Islet precursor cell (in vitro differentiated cells): ENCODE results near the gene WWOX.
A peak's percentile ranks its signal among the peaks of the same experiment; 100 is the strongest.

Source experiments
- DNase-seq: peaks from one replicate; pipeline ENCODE4 v3.0.0-alpha.2; 2018

WWOX gene

GRCh38 chr16:78985716-78986605 lies 886.5 kb downstream of the WWOX start:
- no peak for DNase-seq

DNA sequence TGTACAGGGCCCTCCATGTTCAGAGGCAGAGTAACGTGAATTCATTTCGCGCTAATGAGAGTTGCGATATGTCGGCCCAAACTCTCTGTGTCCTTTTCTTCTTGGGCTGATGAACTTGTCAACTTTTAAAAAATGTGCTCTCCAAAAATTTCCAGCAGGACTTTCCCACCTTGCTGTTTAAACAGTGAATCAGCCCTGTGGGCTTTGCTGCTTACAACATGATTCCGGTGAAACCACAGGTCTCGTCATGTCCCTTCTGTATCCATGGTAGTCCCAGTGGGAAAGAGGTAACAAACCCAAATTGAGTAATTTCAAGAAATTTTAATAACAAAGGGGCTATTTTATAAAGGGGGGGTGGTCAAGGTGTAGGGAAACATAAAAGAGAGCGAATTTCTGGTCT lies 888.2 kb downstream of the WWOX start:
- no peak for DNase-seq

- no peak for DNase-seq
Measured at GRCh38 chr16:78988361-78988969, 889.0 kb downstream of the WWOX start.

DNA sequence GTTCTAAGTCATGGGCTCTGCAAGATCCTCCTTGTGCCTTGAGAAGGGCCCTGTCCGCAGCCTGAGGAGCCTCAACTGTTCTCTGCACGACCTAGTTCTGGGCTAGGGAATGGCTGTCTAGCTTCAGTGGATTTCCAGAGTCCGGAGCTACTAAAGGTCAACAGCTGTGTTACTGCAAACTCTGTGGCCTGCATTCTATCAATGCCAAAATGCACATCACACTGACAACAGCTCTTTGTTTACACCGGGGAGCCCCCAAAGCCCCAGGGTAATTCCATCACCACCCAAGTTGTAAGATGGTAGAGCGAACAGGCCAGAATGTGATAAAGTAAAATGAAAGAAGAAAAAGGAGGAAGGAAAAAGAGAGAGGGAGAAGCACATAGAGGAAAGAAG lies 890.9 kb downstream of the WWOX start:
- peak; percentile 79 for DNase-seq

DNA sequence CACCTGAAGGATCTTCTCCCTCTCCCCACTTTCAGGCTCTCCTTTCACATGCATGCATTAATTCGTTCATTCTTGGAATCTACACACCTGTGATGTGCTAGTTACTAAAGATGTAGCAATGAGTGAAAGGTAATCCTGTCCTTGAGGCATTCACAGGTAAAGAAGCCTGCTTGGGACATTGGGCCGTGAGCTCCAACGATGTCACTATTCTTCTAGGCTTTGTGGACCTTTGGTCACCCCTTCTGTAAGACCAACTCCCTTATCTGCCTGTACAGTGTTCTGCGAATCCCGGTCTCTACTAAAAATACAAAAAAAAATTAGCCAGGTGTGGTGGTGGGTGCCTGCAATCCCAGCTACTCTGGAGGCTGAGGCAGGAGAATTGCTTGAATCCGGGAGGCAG lies 892.5 kb downstream of the WWOX start:
- DNase-seq: no peak

- DNase-seq: no peak
Measured at GRCh38 chr16:78993346-78993745, 893.9 kb downstream of the WWOX start.

DNA sequence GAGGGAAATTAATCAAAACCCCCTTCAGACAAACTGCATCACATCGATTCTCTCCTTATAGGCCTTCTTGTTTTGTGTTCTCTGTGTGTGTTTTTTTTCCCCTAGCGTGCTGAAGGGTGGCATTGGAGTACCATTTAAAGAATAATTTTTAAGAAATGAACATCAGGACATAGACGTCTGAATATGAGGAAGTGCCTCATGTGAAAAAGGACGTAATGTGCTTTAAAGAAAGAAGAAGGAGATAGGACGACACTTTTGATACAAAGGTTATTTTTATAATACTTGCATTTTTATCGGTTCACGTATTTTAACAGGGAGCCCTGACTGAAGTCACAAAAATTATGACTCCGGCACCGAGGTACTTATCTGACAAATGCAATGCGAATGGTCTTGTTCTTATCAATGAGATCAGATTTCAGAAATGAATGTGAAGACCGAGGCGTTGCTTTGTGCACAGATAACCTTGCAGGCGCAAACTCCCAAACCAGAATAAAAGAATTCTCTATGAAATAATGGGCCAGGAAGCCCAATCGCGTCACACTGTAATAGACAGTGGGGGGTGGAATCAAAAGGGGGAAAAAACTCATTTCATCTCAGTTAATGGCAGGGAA lies 894.8 kb downstream of the WWOX start:
- no peak for DNase-seq

DNA sequence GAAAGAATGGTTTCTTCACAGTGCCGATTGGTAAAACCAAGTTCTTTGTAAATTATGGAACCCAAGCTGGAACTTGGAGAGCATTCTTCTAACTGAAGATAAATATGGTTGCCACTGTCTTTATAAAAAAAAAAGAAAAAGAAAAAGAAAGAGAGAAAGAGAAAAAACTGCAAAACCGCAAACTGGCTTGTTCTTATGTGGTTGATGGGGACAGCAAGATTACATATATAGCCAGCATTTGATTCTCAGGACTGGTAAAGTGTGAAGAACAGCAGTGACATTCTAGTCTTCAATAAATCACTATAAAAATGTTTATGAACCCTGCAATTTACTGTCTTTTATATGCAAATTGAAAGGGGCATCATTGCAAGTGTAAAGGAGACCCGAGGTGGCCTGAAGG lies 896.0 kb downstream of the WWOX start:
- no peak for DNase-seq

DNA sequence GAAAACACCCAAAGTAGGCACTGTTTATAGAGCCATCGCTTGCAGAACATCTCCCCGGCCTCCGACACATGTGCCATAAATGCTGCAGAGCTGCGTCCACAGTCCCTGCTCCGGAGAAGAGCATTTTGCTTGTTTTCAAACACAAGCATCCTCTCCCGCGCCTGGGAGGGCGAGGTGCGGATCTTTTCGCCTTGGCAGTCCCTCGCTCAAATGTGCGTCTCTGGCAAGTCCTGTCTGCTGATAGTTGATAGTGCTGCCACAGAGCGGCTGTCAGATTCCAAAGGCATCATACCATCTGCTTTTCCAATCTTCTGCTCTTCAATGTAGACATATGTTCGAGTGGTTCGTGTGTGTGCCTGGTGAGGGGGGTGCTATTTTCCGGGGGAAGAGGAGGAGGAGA lies 897.3 kb downstream of the WWOX start:
- DNase-seq: no peak

GRCh38 chr16:78998879-78999278 lies 899.4 kb downstream of the WWOX start:
- DNase-seq: no peak

DNA sequence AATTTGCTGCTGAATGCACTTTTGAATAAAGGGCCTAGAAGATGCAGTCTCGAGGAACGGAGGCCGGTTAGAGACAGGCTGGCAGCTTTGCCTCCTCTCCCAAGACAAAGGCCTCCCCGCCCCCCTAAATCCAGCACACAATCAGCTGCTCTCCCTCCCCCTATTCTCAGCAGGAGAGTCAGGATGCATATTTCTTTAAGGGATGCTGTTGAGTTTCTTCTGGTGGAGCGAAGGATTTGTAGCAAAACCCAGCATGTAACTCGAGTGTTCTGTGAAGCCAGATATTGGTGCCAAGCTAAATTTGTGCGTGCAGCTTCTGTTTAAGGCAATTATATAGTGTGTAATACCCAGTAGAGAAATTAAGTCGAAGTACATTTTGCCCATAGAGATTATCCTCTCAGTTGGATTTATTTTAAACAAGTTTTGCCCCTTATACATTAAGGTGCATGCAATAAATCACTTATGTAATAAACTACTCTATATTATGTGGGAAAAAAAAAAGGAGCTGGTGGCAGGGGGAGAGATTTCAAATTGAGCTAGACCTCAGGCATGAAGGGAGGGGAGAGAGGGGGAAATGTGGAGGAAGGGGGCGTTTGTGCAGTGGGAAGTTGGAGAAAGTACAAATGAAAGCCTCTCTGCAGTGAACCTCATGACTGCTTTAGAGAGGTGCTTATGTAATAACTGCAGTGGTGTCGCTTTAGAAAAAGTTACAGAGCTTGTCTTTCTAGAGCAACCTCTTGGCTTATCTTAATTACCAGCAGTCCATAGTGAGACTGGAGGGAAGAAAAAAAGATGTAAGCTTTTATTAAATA lies 901.9 kb downstream of the WWOX start:
- no peak for DNase-seq

DNA sequence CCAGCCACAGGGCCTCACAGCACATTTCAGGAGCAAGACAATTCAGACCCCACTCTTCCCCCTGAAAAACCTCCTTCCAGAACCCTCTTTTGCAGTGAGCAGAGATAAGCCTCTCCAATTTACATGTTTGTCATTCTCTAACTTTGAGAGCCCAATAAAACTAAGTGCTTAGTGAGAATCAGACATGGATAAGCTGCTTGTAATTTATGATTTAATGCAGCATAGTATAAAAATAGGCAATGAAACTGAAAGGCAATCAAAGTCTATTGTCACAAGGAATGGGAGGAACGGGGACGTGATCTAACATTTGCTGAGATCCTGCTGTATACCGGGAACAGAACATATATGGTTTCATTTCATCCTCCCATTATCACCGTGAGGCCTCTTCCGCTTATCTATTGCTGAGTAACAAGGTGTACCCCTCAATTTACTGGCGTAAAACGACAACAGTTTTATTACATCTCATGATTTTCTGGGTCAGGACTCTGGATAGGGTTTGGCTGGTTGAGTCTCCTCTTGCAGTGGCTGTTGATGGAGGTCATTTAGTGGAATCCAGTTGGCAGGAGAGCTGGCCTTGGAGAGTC lies 903.7 kb downstream of the WWOX start:
- no peak for DNase-seq

DNA sequence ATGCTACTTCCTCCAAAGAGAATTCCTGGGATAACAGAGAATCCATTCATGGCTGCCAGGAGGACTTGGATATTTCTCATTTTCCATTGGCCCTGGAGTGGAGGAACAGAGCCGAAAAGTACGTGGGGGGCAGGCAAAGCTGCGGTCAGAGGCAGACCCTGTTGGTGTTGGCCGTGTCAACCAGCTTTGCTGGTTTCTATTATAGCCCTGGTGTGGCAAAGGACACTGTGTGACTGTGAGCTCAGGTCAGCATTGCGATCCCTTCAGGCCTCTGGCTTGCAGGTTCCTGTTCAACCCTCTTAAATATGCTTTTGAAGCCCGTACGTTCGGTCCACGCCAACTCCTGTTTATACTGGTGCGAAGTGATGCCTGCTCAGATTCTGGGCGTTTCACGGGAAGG lies 904.9 kb downstream of the WWOX start:
- DNase-seq: no peak

- DNase-seq: no peak
Measured at GRCh38 chr16:79005096-79005495, 905.6 kb downstream of the WWOX start.

DNA sequence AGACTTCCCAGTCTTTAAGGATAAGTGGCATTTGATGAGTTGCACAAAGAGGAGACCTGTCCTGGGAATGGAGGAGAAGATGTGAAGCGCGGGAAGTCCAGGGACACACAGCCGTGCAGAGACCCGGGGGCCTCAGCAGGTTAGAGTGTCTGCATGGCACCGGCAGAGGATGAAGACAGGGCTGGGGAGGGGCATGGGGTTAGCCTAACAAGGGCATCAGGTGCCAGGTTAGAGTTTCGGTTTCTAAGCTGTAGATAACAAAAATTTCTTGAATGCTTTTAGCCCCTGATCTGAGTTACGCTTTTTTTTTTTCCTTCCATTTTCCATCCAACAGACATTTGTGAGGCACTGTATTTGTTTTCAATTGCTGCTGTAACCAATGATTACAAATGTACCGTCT lies 906.8 kb downstream of the WWOX start:
- DNase-seq: no peak

DNA sequence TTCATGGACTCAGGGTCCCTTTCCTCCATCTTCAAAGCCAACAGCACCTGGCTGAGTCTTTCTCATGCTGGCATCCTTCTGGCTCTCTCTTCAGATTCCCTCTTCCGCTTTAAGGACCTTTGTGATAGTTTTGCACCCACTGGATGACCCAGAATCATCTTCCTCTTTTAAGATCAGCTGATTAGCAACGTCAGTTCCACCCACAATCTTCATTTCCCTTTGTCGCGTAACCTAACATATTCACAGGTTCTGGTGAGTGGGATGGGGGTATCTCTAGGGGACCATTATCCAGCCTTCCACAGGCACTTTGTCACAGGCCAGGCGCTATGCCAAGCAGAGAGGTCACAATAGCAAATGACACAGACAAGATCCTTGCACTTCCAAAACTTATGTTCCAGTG lies 907.3 kb downstream of the WWOX start:
- no peak for DNase-seq

GRCh38 chr16:79007614-79008013 lies 908.2 kb downstream of the WWOX start:
- no peak for DNase-seq

- DNase-seq: peak; percentile 67
Measured at GRCh38 chr16:79008036-79008868, 908.8 kb downstream of the WWOX start.

GRCh38 chr16:79008869-79009179 lies 909.4 kb downstream of the WWOX start:
- DNase-seq: no peak

- DNase-seq: no peak
Measured at GRCh38 chr16:79009896-79010295, 910.4 kb downstream of the WWOX start.

DNA sequence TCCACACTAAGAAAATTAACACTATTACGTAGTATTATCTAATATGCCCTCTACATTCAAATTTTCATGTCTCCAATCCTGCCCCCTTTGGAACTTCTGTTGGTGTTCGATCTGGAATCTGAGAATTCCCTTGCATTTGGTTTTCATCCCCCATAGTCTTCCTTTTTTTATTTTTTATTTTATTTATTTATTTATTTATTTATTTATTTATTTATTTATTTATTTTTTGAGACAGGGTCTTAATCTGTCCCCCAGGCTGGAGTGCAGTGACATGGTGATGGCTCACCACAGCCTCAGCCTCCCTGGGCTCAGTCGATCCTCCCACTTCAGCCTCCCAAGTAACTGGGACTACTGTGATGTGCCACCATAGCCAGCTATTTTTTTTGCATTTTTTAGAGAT lies 911.8 kb downstream of the WWOX start:
- no peak for DNase-seq
